Neutrophil (primary cell): ENCODE results near the gene PDPK1.

ENCODE experiments used
- H3K27ac ChIP-seq: fragments of 200-600 bp; sonication (generic); 2 replicates; pipeline ENCODE4 v1.5.1; 2016; ENCODE audit warnings: mild to moderate bottlenecking, moderate library complexity
- H3K27me3 ChIP-seq: fragments of 200-600 bp; sonication (generic); 2 replicates; pipeline ENCODE4 v1.6.0; 2016; ENCODE audit warnings: mild to moderate bottlenecking
- H3K36me3 ChIP-seq: fragments of 200-600 bp; sonication (generic); 2 replicates; pipeline ENCODE4 v1.5.1; 2017
- H3K4me1 ChIP-seq, 2 experiments: fragments of 200-600 bp in 1 of 2; sonication (generic) in 1 of 2; 1 replicate in 1 of 2; 2 replicates in 1 of 2; pipeline versions ENCODE4 v1.5.1 to v1.6.1; 2013 to 2016; ENCODE audit warnings: low read depth in 1 of 2, low read length in 1 of 2, mild to moderate bottlenecking in 1 of 2, moderate library complexity in 1 of 2; ENCODE audit not compliant: control insufficient read depth in 1 of 2, insufficient read depth in 1 of 2
- H3K4me3 ChIP-seq, 2 experiments: fragments of 200-600 bp in 1 of 2; sonication (generic) in 1 of 2; 1 replicate in 1 of 2; 2 replicates in 1 of 2; pipeline ENCODE4 v1.5.1; 2013 to 2016; ENCODE audit warnings: low read depth in 1 of 2, low read length in 1 of 2, mild to moderate bottlenecking in 1 of 2, moderate library complexity in 1 of 2
- H3K9me3 ChIP-seq: fragments of 200-600 bp; sonication (generic); 2 replicates; pipeline ENCODE4 v1.5.1; 2016
- CTCF ChIP-seq: fragments of 200-600 bp; sonication (generic); IDR thresholded peaks from 2 replicates; pipeline ENCODE4 v1.5.1; 2016; ENCODE audit warnings: antibody characterized with exemption

PDPK1 gene

DNA sequence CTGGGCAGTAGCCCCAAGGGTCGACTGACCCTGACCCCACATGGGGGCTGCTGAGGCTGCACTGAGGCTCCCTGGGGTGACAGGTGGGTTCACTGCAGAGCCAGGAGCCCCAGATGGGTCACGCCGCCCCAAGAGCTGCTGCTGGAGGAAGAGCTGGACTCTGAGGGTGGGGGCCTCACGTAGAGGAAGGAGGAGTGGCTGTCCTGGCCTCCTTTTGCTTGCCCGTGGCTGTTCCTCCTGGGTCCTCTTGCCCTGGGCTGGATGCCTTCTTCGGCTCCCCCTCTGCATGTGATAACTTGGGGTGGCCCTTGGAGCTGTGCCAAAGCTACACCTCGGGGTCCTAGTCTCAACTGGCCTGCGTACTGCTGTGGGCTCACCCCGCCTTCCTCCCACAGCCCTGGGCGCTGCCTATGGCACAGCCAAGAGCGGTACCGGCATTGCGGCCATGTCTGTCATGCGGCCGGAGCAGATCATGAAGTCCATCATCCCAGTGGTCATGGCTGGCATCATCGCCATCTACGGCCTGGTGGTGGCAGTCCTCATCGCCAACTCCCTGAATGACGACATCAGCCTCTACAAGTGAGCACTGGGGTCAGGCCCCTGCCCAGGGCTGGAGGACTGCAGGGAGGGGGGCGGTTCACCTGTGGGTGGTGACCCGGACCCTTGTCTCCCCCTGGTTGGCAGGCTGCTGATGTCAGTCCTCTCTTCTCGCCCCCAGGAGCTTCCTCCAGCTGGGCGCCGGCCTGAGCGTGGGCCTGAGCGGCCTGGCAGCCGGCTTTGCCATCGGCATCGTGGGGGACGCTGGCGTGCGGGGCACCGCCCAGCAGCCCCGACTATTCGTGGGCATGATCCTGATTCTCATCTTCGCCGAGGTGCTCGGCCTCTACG lies 18.8 kb upstream of the PDPK1 start:
- Histone ChIP-seq H3K27me3 (no peaks in the 10 kb centered on the region), H3K4me1 (peaks cover 74 to 78% of the 10 kb centered on the region in 2 experiments), H3K27ac (peak overlapping the region; percentile 100), H3K4me3 (peak overlapping the region; percentile 73 to 77), H3K36me3 (peaks cover 30% of the 10 kb centered on the region), H3K9me3 (no peaks in the 10 kb centered on the region)
- TF ChIP-seq CTCF: no peak

DNA sequence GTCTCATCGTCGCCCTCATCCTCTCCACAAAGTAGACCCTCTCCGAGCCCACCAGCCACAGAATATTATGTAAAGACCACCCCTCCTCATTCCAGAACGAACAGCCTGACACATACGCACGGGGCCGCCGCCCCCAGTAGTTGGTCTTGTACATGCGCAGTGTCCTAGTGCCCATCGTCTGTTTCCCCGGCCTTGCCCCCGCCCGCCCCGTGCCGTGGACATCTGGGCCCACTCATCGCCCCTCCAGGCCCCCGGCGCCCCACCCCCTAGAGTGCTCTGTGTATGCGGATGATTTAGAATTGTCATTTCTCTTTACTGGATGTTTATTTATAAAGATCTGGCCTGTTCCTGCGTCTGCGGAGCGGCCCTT lies 18.1 kb upstream of the PDPK1 start:
- Histone ChIP-seq H3K27me3 (no peaks in the 10 kb centered on the region), H3K9me3 (no peaks in the 10 kb centered on the region), H3K27ac (peak overlapping the region; percentile 100), H3K4me3 (peak overlapping the region; percentile 73 to 77), H3K36me3 (peaks cover 33% of the 10 kb centered on the region), H3K4me1 (peaks cover 79 to 83% of the 10 kb centered on the region in 2 experiments)
- TF ChIP-seq CTCF: no peak

GRCh38 chr16:2520097-2520783 lies 17.6 kb upstream of the PDPK1 start, which contains the start of gene AMDHD2:
TSS of gene AMDHD2 (plus strand) at chr16:2520371. CDS start at chr16:2520459, 88 bp downstream.
- no peaks in the 10 kb centered on the region for H3K9me3 ChIP-seq
- H3K36me3 ChIP-seq: peaks cover 33% of the 10 kb centered on the region
- H3K27ac ChIP-seq: peak within 1 kb of the TSS; percentile 100
- peaks cover 79 to 83% of the 10 kb centered on the region in 2 experiments for H3K4me1 ChIP-seq
- H3K4me3 ChIP-seq: peak within 1 kb of the TSS; percentile 73 to 77
- peak; percentile 30 for TF ChIP-seq CTCF
- no peaks in the 10 kb centered on the region for H3K27me3 ChIP-seq

DNA sequence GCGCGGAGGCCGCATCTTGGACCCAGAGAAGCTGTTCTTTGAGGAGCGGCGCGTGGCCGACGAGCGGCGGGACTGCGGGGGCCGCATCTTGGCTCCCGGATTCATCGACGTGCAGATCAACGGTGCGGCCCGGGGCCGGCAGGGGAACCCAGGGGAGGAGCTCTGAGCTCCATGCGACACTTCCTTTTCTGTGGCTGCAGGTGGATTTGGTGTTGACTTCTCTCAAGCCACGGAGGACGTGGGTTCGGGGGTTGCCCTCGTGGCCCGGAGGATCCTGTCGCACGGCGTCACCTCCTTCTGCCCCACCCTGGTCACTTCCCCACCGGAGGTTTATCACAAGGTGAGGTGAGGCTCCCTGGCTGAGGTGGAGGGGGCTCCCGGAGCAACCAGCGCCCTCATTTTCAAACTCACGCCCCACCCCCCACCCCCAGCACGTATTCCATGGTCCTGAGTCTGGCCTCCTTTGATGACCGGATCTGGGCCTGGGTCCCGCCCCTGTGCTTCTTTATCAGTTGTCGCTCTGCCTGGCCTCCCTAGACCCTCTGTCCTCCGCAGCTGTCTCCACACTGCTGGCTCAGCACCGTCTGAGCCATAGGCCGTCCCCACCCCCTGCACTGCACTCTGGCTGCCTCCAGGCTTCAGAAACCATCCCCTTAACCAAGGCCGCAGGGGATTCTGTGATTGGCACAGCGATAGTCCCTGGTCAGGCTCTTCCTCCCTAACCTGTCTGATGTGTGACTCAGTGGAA lies 16.9 kb upstream of the PDPK1 start:
- TF ChIP-seq CTCF: peak; percentile 45
- Histone ChIP-seq H3K4me1 (peaks cover 79 to 83% of the 10 kb centered on the region in 2 experiments), H3K9me3 (no peaks in the 10 kb centered on the region), H3K4me3 (peak overlapping the region; percentile 73 to 77), H3K27me3 (no peaks in the 10 kb centered on the region), H3K27ac (peak overlapping the region; percentile 100), H3K36me3 (peaks cover 33% of the 10 kb centered on the region)

GRCh38 chr16:2523801-2524231 lies 14.0 kb upstream of the PDPK1 start:
- peaks cover 65 to 71% of the 10 kb centered on the region in 2 experiments for H3K4me1 ChIP-seq
- H3K27me3 ChIP-seq: no peaks in the 10 kb centered on the region
- peak overlapping the region; percentile 91 for H3K27ac ChIP-seq
- no peak for TF ChIP-seq CTCF
- no peaks in the 10 kb centered on the region for H3K9me3 ChIP-seq
- H3K4me3 ChIP-seq: no peak overlapping the region
- peaks cover 50% of the 10 kb centered on the region for H3K36me3 ChIP-seq
